SU-DHL-6 (cell line): ENCODE data around the gene TMEM208.

Source experiments
- EZH2phosphoT487 ChIP-seq: fragments of 200-600 bp; sonication (generic), shearing (Covaris generic); conservative IDR thresholded peaks from 2 replicates; pipeline ENCODE4 v1.6.1; 2018; ENCODE audit warnings: mild to moderate bottlenecking, antibody characterized with exemption, low read length, moderate library complexity, mixed read lengths
- TF ChIP-seq, protein P1 (sequence below): fragments of 200-600 bp; sonication (generic); IDR thresholded peaks from one replicate; pipeline ENCODE4 v1.5.1; 2017; ENCODE audit warnings: antibody characterized with exemption, mild to moderate bottlenecking, low read length, moderate library complexity; ENCODE audit not compliant: insufficient read depth, poor library complexity, severe bottlenecking

DNA sequence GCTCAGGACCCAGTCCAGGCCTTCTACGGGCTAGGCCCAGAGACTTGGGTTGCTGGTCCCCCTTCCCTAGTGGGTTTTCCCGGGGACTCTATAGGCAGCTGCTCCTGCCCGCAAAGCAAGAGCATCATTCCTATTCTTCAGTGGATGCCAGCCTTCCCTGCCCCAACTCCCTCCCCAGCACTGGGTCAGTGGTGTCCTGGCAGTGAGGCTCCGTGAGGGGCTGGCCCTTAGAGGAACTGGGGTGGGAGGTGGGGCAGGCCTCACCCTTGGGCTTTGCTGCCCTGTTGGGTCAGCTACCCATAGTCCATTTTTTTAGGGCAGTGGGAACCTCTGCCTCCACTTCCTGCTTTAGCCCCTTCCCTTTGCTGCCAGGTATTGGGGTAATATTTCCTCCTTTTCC lies 44.5 kb downstream of the TMEM208 start:
- TF ChIP-seq EZH2phosphoT487: no peak
- TF ChIP-seq, protein P1, sequence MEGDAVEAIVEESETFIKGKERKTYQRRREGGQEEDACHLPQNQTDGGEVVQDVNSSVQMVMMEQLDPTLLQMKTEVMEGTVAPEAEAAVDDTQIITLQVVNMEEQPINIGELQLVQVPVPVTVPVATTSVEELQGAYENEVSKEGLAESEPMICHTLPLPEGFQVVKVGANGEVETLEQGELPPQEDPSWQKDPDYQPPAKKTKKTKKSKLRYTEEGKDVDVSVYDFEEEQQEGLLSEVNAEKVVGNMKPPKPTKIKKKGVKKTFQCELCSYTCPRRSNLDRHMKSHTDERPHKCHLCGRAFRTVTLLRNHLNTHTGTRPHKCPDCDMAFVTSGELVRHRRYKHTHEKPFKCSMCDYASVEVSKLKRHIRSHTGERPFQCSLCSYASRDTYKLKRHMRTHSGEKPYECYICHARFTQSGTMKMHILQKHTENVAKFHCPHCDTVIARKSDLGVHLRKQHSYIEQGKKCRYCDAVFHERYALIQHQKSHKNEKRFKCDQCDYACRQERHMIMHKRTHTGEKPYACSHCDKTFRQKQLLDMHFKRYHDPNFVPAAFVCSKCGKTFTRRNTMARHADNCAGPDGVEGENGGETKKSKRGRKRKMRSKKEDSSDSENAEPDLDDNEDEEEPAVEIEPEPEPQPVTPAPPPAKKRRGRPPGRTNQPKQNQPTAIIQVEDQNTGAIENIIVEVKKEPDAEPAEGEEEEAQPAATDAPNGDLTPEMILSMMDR: no peak
